HL-60 (cell line): ENCODE results near the gene PSIP1.

Experiments used
- CTCF ChIP-seq: IDR thresholded peaks from one replicate; pipeline ENCODE4 v1.5.1; 2011; ENCODE audit warnings: low read length, control low read depth, inconsistent platforms; ENCODE audit not compliant: insufficient read depth
- GABPA ChIP-seq: IDR thresholded peaks from 2 replicates; pipeline ENCODE4 v1.6.1; 2012; ENCODE audit warnings: low read depth
- POLR2AphosphoS5 ChIP-seq: IDR thresholded peaks from 2 replicates; pipeline ENCODE4 v1.6.1; 2012; ENCODE audit warnings: low read depth
- REST ChIP-seq: IDR thresholded peaks from 2 replicates; pipeline ENCODE4 v1.6.1; 2012; ENCODE audit warnings: low read depth; ENCODE audit not compliant: insufficient replicate concordance

GRCh38 chr9:15501803-15502202 lies 9.0 kb downstream of the PSIP1 start:
- no peak for TF ChIP-seq CTCF
- TF ChIP-seq REST = no peak
- TF ChIP-seq POLR2AphosphoS5 = no peak
- TF ChIP-seq GABPA = no peak
